Endothelial cell (in vitro differentiated cells): ENCODE results near the gene CKAP2L. TPM values are rescaled to one million over a fixed set of nuclear protein-coding genes. Genes with fewer than 3 reads are reported as not detected.

ENCODE experiments used
- DNase-seq: peaks from one replicate; pipeline ENCODE4 v3.0.0; 2021; ENCODE audit warnings: low spot score
- H3K27ac Mint-ChIP-seq: one replicate; pipeline ENCODE4 v1.8.0; 2021; ENCODE audit warnings: mixed read lengths, inconsistent platforms; ENCODE audit not compliant: unreplicated experiment
- H3K27me3 Mint-ChIP-seq: one replicate; pipeline ENCODE4 v1.8.0; 2021; ENCODE audit warnings: mild to moderate bottlenecking, moderate library complexity, mixed read lengths, inconsistent platforms; ENCODE audit not compliant: unreplicated experiment
- H3K36me3 Mint-ChIP-seq: one replicate; pipeline ENCODE4 v1.8.0; 2021; ENCODE audit warnings: mild to moderate bottlenecking, low read depth, mixed read lengths, inconsistent platforms; ENCODE audit not compliant: unreplicated experiment
- H3K4me1 Mint-ChIP-seq: one replicate; pipeline ENCODE4 v1.8.0; 2021; ENCODE audit warnings: mild to moderate bottlenecking, mixed read lengths, inconsistent platforms; ENCODE audit not compliant: unreplicated experiment
- H3K4me3 Mint-ChIP-seq: one replicate; pipeline ENCODE4 v1.8.0; 2021; ENCODE audit warnings: mild to moderate bottlenecking, mixed read lengths, inconsistent platforms; ENCODE audit not compliant: unreplicated experiment
- H3K9me3 Mint-ChIP-seq: one replicate; pipeline ENCODE4 v1.8.0; 2021; ENCODE audit warnings: mixed read lengths, inconsistent platforms; ENCODE audit not compliant: unreplicated experiment
- total RNA-seq: library from RNA; stranded (reverse); fragmentation: NEBNext Ultra II Directional; extraction: Animal tissue kit (Norgen Biotek cat#: 25700); gene quantifications from one replicate; pipeline ENCODE4 v1.2.1, GENCODE V29; 2021; ENCODE audit not compliant: unreplicated experiment
- TF ChIP-seq, protein P1 (sequence below): fragments of 200-600 bp; sonication (generic); IDR thresholded peaks from one replicate; pipeline ENCODE4 v1.5.0; 2021; ENCODE audit warnings: antibody characterized with exemption; ENCODE audit not compliant: unreplicated experiment

CKAP2L gene
- total RNA-seq, 1 donor from 2014 or later: 5.5 TPM

DNA sequence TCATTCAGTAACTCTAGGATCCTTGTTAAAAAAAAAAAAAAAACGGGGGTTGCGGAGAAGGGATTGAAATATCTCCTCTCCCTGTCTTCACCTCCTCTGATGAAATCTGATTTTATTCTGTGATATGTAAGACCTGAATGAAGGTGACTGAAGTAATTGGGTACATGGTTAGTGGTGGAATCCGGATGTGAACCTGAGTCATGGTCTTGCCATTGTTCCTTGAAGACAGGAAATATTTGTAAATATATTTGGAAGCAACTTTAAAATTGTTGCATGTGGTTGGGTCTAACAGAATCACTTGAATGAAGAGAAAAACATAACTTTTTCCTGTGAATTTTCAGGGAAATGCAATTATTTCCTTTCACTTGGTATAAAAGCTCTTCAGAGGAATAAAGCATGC, 22.9 kb upstream of the CKAP2L start:
- H3K9me3 Mint-ChIP-seq: no peaks in the 10 kb centered on the region
- H3K36me3 Mint-ChIP-seq: no peaks in the 10 kb centered on the region
- TF ChIP-seq, protein P1, sequence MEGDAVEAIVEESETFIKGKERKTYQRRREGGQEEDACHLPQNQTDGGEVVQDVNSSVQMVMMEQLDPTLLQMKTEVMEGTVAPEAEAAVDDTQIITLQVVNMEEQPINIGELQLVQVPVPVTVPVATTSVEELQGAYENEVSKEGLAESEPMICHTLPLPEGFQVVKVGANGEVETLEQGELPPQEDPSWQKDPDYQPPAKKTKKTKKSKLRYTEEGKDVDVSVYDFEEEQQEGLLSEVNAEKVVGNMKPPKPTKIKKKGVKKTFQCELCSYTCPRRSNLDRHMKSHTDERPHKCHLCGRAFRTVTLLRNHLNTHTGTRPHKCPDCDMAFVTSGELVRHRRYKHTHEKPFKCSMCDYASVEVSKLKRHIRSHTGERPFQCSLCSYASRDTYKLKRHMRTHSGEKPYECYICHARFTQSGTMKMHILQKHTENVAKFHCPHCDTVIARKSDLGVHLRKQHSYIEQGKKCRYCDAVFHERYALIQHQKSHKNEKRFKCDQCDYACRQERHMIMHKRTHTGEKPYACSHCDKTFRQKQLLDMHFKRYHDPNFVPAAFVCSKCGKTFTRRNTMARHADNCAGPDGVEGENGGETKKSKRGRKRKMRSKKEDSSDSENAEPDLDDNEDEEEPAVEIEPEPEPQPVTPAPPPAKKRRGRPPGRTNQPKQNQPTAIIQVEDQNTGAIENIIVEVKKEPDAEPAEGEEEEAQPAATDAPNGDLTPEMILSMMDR: no peak
- no peak overlapping the region for H3K4me3 Mint-ChIP-seq
- H3K27me3 Mint-ChIP-seq: peaks cover 2% of the 10 kb centered on the region
- no peak overlapping the region for H3K27ac Mint-ChIP-seq
- H3K4me1 Mint-ChIP-seq: peaks cover 17% of the 10 kb centered on the region
- no peak for DNase-seq

GRCh38 chr2:112784199-112785189, 20.1 kb upstream of the CKAP2L start, which contains the start of gene IL1A:
Gene IL1A (minus strand): TSS chr2:112784493. CDS start chr2:112783770, 723 bp downstream.
- Mint-ChIP-seq H3K27me3 (peaks cover 2% of the 10 kb centered on the region), H3K36me3 (no peaks in the 10 kb centered on the region), H3K4me3 (no peak within 1 kb of the TSS), H3K9me3 (no peaks in the 10 kb centered on the region), H3K27ac (no peak within 1 kb of the TSS), H3K4me1 (peaks cover 17% of the 10 kb centered on the region)
- TF ChIP-seq, protein P1: no peak
- DNase-seq: no peak

- H3K4me1 Mint-ChIP-seq: peaks cover 17% of the 10 kb centered on the region
- DNase-seq: no peak
- TF ChIP-seq, protein P1: no peak
- no peak overlapping the region for H3K27ac Mint-ChIP-seq
- H3K27me3 Mint-ChIP-seq: peaks cover 2% of the 10 kb centered on the region
- H3K4me3 Mint-ChIP-seq: no peak overlapping the region
- no peaks in the 10 kb centered on the region for H3K9me3 Mint-ChIP-seq
- no peaks in the 10 kb centered on the region for H3K36me3 Mint-ChIP-seq
These were observed 18.8 kb upstream of the CKAP2L start for GRCh38 chr2:112783187-112783714.

DNA sequence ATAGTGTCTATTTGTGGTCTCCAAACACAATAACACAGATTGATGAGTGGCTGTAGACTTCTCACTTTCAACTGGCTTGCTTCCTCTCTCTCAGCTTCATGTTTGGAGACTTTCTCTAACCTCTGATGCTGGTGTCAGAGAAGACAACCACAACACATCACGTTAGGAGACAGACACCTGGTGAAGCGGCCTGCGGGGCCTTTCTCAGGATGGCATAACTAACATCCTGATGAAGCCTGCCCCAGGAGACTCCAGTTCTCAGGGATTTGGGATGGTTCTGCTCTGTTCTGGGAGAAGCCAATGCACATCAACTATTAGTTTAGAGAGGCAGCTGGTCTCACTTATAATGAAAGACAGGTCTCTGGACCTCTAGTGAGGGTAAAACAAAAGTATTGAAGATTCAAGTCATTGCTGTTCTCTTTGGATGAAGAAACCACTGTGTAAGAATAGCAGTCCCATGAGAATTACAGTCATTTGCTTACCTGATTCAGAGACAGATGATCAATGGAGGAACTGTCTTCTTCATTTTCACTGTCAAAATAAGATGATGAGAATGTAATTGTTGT, 17.9 kb upstream of the CKAP2L start:
- H3K9me3 Mint-ChIP-seq: no peaks in the 10 kb centered on the region
- no peak overlapping the region for H3K27ac Mint-ChIP-seq
- no peak for DNase-seq
- TF ChIP-seq, protein P1: no peak
- H3K4me3 Mint-ChIP-seq: no peak overlapping the region
- peaks cover 17% of the 10 kb centered on the region for H3K4me1 Mint-ChIP-seq
- H3K27me3 Mint-ChIP-seq: peaks cover 2% of the 10 kb centered on the region
- no peaks in the 10 kb centered on the region for H3K36me3 Mint-ChIP-seq
